Activated T-cell treated with anti-CD3 and anti-CD28 coated beads, Interleukin-2, amount 50 U/mL, for 4 hours (primary cell): ENCODE measurements around the gene TMTC1. TPM values are rescaled to one million over a fixed set of nuclear protein-coding genes. Genes with fewer than 3 reads are reported as not detected.
"Not testable (repeated sequence)": the region's sequence is repeated elsewhere in the genome, so short reads cannot be mapped to it uniquely, and the experiment has no call there.

Experiments used
- ATAC-seq, 2 donors: fragments of 200-7000 bp; cut with Tn5 transposase; one replicate each; pipeline ENCODE4 v1.10.0; 2021
- DNase-seq: peaks from one replicate; pipeline ENCODE4 v3.0.0-alpha.2; 2020
- H3K27me3 Mint-ChIP-seq: one replicate; pipeline ENCODE4 v1.8.0; 2021; ENCODE audit warnings: low read depth, mixed read lengths
- H3K36me3 Mint-ChIP-seq: one replicate; pipeline ENCODE4 v1.8.0; 2022; ENCODE audit warnings: mixed read lengths; ENCODE audit not compliant: insufficient read depth
- H3K4me1 Mint-ChIP-seq: one replicate; pipeline ENCODE4 v1.8.0; 2021; ENCODE audit warnings: low read depth, mixed read lengths
- H3K4me3 Mint-ChIP-seq: one replicate; pipeline ENCODE4 v1.8.0; 2021; ENCODE audit warnings: mild to moderate bottlenecking, moderate library complexity, mixed read lengths
- H3K9me3 Mint-ChIP-seq: one replicate; pipeline ENCODE4 v1.8.0; 2021; ENCODE audit warnings: mixed read lengths
- total RNA-seq, 3 donors: library from RNA; stranded (reverse); gene quantifications; one replicate each; pipeline ENCODE4 v1.2.1, GENCODE V29; 2021

Gene TMTC1
- total RNA-seq, 3 donors from 2014 or later, result 0.11 to 0.24 (median 0.13) TPM

DNA sequence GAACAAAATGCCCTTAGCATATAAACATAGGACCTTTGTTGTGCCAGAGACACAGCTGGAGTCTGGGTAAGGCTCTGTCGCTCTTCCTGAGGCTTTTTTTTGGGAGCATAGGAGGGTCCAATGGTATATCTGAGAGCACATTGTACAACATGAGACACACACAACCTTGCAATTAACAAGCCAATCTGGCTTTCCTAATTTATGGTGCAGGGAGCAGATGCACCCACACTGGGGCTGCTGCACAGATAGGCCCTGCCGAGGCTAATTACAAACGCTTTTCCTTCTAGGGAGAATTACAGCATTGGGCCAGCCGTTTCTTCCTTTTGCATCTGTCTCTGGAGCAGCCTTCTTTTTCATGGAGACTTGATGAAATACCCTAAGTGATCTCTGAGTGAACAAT, 211.3 kb downstream of the TMTC1 start:
- DNase-seq, result no peak
- no peak for ATAC-seq
- no peaks in the 10 kb centered on the region for H3K36me3 Mint-ChIP-seq
- no peaks in the 10 kb centered on the region for H3K4me1 Mint-ChIP-seq
- H3K9me3 Mint-ChIP-seq, result no peaks in the 10 kb centered on the region
- H3K4me3 Mint-ChIP-seq, result no peak overlapping the region
- no peaks in the 10 kb centered on the region for H3K27me3 Mint-ChIP-seq

- Mint-ChIP-seq H3K9me3 (no peaks in the 10 kb centered on the region), H3K36me3 (no peaks in the 10 kb centered on the region), H3K4me1 (no peaks in the 10 kb centered on the region), H3K27me3 (peaks cover 5% of the 10 kb centered on the region), H3K4me3 (no peak overlapping the region)
- DNase-seq, result no peak
- ATAC-seq, result no peak
These were observed 214.5 kb downstream of the TMTC1 start for GRCh38 chr12:29569132-29569757.

- Mint-ChIP-seq H3K4me3 (no peak overlapping the region), H3K27me3 (peaks cover 14% of the 10 kb centered on the region), H3K9me3 (no peaks in the 10 kb centered on the region), H3K36me3 (no peaks in the 10 kb centered on the region), H3K4me1 (no peaks in the 10 kb centered on the region)
- DNase-seq, result no peak
- ATAC-seq, result no peak
These were observed 217.3 kb downstream of the TMTC1 start for GRCh38 chr12:29566441-29566840.

DNA sequence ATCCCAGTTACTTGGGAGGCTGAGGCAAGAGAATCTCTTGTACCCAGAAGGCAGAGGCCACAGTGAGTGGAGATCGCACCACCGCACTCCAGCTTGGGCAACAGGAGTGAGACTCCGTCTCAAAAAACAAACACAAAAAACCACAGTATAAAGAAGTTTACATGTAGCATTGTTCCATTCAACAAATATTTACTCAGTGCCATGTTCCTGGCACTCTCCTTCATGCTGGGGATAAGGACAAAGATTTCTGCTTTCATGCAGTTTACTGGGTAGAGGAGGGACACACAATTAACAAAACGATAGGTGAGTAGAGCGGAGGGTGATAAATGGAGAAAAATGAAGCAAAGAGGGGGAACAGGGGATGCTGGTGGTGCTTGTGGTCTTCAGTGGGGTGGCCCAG, 218.0 kb downstream of the TMTC1 start:
- H3K36me3 Mint-ChIP-seq, result no peaks in the 10 kb centered on the region
- H3K4me1 Mint-ChIP-seq, result no peaks in the 10 kb centered on the region
- H3K4me3 Mint-ChIP-seq, result no peak overlapping the region
- ATAC-seq, result no peak
- H3K9me3 Mint-ChIP-seq, result no peaks in the 10 kb centered on the region
- peaks cover 14% of the 10 kb centered on the region for H3K27me3 Mint-ChIP-seq
- DNase-seq, result no peak

DNA sequence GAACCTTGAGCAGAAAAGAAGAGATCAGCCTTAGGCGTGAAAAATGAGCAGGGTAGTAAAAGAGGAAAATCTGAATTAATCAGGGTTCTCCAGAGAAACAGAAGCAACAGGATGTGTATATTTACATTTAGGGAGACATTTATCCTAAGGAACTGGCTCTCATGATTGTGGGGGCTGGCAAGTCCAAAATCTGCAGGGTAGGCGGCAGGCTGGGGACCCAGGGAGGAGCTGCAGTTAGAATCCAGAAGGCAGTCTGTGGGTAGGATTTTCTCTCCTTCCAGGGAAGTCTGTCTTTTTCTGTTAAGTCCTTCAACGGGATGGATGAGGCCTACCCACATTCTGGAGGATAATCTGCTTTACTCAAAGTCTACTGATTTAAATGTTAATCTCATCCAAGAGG, 218.8 kb downstream of the TMTC1 start:
- H3K4me3 Mint-ChIP-seq, result no peak overlapping the region
- DNase-seq (no peak), ATAC-seq (no peak)
- no peaks in the 10 kb centered on the region for H3K4me1 Mint-ChIP-seq
- H3K27me3 Mint-ChIP-seq, result peaks cover 14% of the 10 kb centered on the region
- H3K36me3 Mint-ChIP-seq, result no peaks in the 10 kb centered on the region
- no peaks in the 10 kb centered on the region for H3K9me3 Mint-ChIP-seq

DNA sequence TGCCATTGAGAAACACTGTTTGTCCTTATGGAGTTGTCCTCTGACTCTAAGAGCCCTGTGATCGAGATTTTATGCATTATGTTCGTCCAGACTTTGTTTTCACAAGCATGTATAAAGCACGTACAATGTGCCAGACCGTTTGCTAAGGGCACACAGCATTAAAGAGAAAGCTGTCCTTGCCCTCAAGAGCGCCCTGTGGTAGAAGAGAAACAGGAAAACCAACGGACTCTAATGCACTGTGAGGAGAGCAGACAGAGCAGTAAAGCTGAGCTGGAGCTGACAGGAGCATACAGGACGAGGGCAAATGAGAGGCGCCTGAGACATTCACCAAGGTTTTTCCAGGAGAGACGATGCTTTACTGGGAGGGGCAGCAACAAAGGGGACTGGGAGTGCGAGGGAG, 220.1 kb downstream of the TMTC1 start:
- no peak overlapping the region for H3K4me3 Mint-ChIP-seq
- no peaks in the 10 kb centered on the region for H3K36me3 Mint-ChIP-seq
- ATAC-seq (no peak), DNase-seq (no peak)
- H3K27me3 Mint-ChIP-seq, result peaks cover 14% of the 10 kb centered on the region
- H3K9me3 Mint-ChIP-seq, result no peaks in the 10 kb centered on the region
- H3K4me1 Mint-ChIP-seq, result no peaks in the 10 kb centered on the region

DNA sequence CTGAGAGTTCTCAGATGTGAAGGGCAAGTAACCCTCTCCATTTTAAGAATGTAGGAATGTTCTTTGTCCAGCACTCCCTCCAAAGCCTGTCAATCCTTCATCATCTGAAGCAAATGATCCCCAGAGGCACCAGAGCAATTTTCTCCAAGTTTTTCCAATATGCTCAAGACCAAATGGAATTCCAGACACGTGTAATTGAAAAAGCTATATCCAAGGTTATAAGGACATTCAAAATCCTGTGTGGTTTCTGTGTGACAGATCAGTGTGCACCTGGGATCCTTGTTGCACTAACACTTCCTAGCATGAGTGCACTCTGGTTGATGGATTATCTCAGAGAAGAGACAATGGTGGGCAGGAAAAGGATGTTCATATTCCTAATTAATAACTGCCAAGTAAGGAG, 220.7 kb downstream of the TMTC1 start:
- no peaks in the 10 kb centered on the region for H3K4me1 Mint-ChIP-seq
- no peak for ATAC-seq
- no peak overlapping the region for H3K4me3 Mint-ChIP-seq
- no peak for DNase-seq
- H3K9me3 Mint-ChIP-seq, result no peaks in the 10 kb centered on the region
- H3K27me3 Mint-ChIP-seq, result peaks cover 14% of the 10 kb centered on the region
- H3K36me3 Mint-ChIP-seq, result no peaks in the 10 kb centered on the region

DNA sequence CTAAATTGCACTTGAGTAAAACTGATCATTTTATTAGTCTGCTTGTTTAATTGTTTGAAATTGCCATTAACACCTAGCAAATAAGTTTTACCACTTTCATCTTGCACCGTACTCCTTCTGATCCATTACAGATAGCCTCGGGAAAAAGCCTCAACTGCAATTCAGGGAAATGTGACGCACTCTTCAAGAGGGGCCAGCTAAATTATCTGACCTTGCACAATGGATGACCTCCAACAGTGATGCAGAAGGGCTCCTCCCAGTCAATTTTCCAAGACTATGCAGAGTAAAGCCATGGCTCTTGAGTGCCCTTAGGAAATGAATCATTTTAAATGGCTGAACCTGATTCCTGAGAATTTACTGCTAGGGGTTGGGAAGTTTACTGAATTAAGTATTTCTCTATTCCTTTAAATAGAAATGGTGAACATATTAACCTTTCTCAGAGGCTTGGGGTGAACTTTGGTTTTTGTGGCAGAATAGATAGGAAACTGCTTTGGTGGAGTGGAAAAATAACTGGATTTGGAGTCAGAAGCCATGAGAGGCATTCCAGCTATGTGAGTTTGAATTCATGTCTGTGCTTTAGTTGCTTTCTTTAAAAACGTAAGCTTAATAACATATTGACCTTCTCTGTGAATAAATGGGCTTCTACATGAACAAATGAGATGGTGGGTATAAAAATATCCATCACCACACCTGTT, 221.5 kb downstream of the TMTC1 start:
- ATAC-seq (no peak), DNase-seq (no peak)
- Mint-ChIP-seq H3K4me3 (no peak overlapping the region), H3K27me3 (peaks cover 14% of the 10 kb centered on the region), H3K36me3 (no peaks in the 10 kb centered on the region), H3K9me3 (no peaks in the 10 kb centered on the region), H3K4me1 (no peaks in the 10 kb centered on the region)

- DNase-seq (no peak), ATAC-seq (no peak)
- Mint-ChIP-seq H3K27me3 (peaks cover 14% of the 10 kb centered on the region), H3K4me1 (no peaks in the 10 kb centered on the region), H3K9me3 (no peaks in the 10 kb centered on the region), H3K36me3 (no peaks in the 10 kb centered on the region), H3K4me3 (no peak overlapping the region)
These were observed 222.1 kb downstream of the TMTC1 start for GRCh38 chr12:29561664-29562071.

GRCh38 chr12:29559198-29559597, 224.5 kb downstream of the TMTC1 start:
- Mint-ChIP-seq H3K9me3 (no peaks in the 10 kb centered on the region), H3K36me3 (no peaks in the 10 kb centered on the region), H3K4me1 (no peaks in the 10 kb centered on the region), H3K4me3 (no peak overlapping the region), H3K27me3 (peaks cover 9% of the 10 kb centered on the region)
- DNase-seq, result no peak
- ATAC-seq, result no peak

DNA sequence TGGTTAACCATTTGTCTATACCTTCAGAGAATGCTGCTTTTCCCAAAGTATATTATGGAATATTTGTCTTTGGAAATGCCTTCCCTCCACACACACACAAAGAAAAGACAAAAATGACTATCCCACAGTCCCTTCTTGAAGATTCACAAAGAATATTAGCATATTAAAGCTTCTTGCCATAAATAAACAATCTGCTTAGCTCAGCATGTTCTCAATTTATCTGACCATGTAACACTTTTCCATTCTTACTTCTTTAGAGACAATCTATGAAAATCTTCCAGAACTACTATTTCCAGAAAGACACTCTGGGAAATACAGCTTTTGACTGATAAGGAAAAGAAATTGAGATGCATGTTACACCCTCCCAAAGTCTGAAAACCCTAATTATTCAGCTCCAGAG, 227.4 kb downstream of the TMTC1 start:
- no peak overlapping the region for H3K4me3 Mint-ChIP-seq
- H3K4me1 Mint-ChIP-seq, result no peaks in the 10 kb centered on the region
- no peaks in the 10 kb centered on the region for H3K9me3 Mint-ChIP-seq
- H3K27me3 Mint-ChIP-seq, result no peaks in the 10 kb centered on the region
- DNase-seq (no peak), ATAC-seq (no peak)
- no peaks in the 10 kb centered on the region for H3K36me3 Mint-ChIP-seq

DNA sequence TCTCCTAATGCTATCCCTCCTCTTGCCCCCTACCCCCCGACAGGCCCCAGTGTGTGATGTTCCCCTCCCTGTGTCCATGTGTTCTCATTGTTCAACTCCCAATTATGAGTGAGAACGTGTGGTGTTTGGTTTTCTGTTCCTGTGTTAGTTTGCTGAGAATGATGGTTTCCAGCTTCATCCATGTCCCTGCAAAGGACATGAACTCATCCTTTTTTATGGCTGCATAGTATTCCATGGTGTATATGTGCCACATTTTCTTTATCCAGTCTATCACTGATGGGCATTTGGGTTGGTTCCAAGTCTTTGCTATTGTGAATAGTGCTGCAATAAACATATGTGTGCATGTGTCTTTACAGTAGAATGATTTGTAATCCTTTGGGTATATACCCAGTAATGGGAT, 228.3 kb downstream of the TMTC1 start:
- H3K9me3 Mint-ChIP-seq, H3K4me3 Mint-ChIP-seq, ATAC-seq, DNase-seq, H3K4me1 Mint-ChIP-seq, H3K27me3 Mint-ChIP-seq, H3K36me3 Mint-ChIP-seq: not testable (repeated sequence)

- H3K4me1 Mint-ChIP-seq, result no peaks in the 10 kb centered on the region
- no peak for DNase-seq
- no peaks in the 10 kb centered on the region for H3K27me3 Mint-ChIP-seq
- ATAC-seq, result no peak
- no peaks in the 10 kb centered on the region for H3K9me3 Mint-ChIP-seq
- no peak overlapping the region for H3K4me3 Mint-ChIP-seq
- no peaks in the 10 kb centered on the region for H3K36me3 Mint-ChIP-seq
These were observed 230.6 kb downstream of the TMTC1 start for GRCh38 chr12:29552994-29553748.

DNA sequence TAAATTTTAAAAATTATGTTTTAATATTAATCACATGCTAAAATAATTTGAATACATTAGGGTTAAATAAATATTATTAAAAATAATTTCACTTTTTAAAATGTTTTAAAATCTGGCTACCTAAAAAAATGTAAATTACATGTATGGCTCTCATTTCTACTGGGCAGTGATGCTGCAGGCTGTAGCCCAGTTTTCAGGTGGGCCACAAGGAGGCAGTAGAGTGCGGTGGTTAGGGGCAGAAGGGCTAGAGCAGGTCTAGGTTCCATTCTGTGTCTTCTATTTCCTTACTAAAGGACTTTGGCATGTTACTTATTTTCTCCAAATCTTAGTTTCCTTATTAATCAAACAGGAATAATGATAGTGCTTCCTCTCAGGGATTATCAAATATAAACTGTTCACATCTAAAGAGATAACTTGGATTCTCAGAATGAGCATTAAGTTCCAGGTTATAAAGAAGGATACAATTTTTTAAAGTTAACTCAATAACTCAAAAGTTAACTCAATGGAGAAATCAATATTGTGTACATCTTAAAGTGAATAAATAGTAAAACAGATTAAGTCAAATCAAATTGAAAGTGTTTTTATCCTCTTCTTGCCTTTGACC, 231.3 kb downstream of the TMTC1 start:
- H3K4me1 Mint-ChIP-seq, result no peaks in the 10 kb centered on the region
- H3K27me3 Mint-ChIP-seq, result no peaks in the 10 kb centered on the region
- peak; percentile 63 to 79 for ATAC-seq
- H3K4me3 Mint-ChIP-seq, result no peak overlapping the region
- no peaks in the 10 kb centered on the region for H3K36me3 Mint-ChIP-seq
- H3K9me3 Mint-ChIP-seq, result no peaks in the 10 kb centered on the region
- DNase-seq, result peak; percentile 53
